Measurements from ENCODE around the gene PPP1R9B. TPM values are rescaled to one million over a fixed set of nuclear protein-coding genes. Genes with fewer than 3 reads are reported as not detected.

The PPP1R9B gene
- total and polyA plus RNA-seq, 2 experiments from 2014 or later, result 5.1 to 26.2 TPM

DNA sequence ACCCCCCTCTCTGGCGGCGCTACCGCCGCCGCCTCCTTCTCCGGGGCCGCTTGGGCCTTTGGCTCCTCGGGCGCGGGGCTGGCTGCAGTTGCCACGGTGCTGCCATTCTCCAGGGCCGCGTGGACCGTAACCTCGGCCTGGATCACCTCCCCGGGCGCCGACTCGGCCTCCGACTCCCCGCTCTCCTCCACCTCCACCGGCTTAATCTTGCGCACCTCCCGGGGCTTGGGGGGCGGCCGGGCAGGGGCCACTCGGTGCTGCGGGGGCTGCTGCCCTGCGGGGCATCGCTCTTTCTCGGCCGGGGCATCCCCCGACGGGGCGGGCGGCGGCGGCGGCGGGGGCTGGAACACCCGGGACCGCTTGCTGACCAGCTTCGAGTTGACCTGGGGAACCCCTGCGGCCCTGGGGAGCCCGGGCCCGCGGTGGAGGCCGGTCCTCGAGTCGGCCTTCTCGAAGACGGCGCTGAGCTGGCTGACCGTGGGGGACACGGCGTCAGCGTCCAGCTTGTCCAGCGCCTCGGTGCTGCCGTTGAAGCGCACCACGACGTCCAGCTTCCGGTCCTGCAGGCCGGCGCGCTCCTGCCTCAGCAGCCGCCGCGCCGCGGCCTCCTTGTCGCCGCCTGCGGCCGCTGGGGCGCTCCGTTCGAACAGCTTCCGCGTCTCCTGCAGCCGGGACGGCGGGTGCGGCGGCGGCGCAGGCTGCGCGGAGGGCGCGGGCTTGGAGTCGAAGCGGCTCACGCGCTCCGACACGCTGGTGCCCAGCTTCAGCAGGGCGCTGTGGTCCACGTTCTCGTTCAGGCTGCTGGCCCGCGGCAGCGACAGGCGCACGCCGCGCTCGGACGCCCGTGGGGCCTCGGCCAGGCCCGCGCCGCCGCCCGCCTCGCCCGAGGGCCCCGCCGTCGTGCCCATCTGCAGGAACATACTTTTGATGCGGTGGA is 792 bp downstream of the PPP1R9B start:
- no peaks in the 10 kb centered on the region for H3K9me2 ChIP-seq (replicated peaks; ENCODE audit: insufficient read depth)
- H3K36me3 ChIP-seq (replicated peaks; ENCODE audit: insufficient read depth, low read depth), result no peaks in the 10 kb centered on the region
- no peaks in the 10 kb centered on the region for H3K27me3 ChIP-seq
- H2AFZ ChIP-seq, result no peak overlapping the region
- under 1% methylated on average over 101 of the region's 123 CpGs for WGBS (ENCODE audit: low lambda C conversion rate, missing lambda C conversion rate)
- peaks cover 51% of the 10 kb centered on the region for H3K79me2 ChIP-seq
- DNase-seq (ENCODE audit: low spot score), result peak; percentile 86
- TF ChIP-seq, protein P1, sequence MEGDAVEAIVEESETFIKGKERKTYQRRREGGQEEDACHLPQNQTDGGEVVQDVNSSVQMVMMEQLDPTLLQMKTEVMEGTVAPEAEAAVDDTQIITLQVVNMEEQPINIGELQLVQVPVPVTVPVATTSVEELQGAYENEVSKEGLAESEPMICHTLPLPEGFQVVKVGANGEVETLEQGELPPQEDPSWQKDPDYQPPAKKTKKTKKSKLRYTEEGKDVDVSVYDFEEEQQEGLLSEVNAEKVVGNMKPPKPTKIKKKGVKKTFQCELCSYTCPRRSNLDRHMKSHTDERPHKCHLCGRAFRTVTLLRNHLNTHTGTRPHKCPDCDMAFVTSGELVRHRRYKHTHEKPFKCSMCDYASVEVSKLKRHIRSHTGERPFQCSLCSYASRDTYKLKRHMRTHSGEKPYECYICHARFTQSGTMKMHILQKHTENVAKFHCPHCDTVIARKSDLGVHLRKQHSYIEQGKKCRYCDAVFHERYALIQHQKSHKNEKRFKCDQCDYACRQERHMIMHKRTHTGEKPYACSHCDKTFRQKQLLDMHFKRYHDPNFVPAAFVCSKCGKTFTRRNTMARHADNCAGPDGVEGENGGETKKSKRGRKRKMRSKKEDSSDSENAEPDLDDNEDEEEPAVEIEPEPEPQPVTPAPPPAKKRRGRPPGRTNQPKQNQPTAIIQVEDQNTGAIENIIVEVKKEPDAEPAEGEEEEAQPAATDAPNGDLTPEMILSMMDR (IDR thresholded peaks at IDR 0.05; ENCODE audit: poor library complexity), result peak; percentile 2
- TF ChIP-seq EZH2phosphoT487 (IDR thresholded peaks at IDR 0.05; ENCODE audit: low read depth, severe bottlenecking, unreplicated experiment) (no peak), EZH2 (IDR thresholded peaks at IDR 0.05; ENCODE audit: borderline replicate concordance) (no peak)
- peak overlapping the region; percentile 98 for H3K4me2 ChIP-seq
- H4K20me1 ChIP-seq (ENCODE audit: insufficient read depth, poor library complexity, severe bottlenecking), result peaks cover 39% of the 10 kb centered on the region
- no peaks in the 10 kb centered on the region for H3K9me3 ChIP-seq (ENCODE audit: low read depth)
- peak overlapping the region; percentile 82 for H3K27ac ChIP-seq
- H3K4me1 ChIP-seq (ENCODE audit: insufficient read depth), result peaks cover 35% of the 10 kb centered on the region
- H3K4me3 ChIP-seq, result peak overlapping the region; percentile 98

DNA sequence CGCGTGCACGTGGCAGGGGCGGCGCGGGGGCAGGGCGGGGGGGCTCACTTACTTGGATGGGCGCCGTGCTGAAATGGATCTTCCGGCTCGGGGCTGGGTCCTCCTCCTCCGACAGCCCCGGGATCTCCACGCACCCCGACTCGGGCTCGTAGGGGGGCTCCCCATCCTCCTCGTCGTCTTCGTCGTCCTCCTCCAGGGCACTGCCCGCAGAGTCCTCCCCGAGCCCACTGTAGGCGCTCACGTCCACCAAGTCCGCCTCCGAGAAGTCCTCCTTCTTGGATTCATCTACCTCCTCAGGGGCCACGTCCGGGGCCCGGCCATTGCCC is 1.4 kb downstream of the PPP1R9B start:
- 7% methylated on average over 13 of the region's 30 CpGs for WGBS (ENCODE audit: low lambda C conversion rate, missing lambda C conversion rate)
- H3K79me2 ChIP-seq, result peaks cover 51% of the 10 kb centered on the region
- no peak for DNase-seq (ENCODE audit: low spot score)
- H4K20me1 ChIP-seq (ENCODE audit: insufficient read depth, poor library complexity, severe bottlenecking), result peaks cover 39% of the 10 kb centered on the region
- no peaks in the 10 kb centered on the region for H3K9me2 ChIP-seq (replicated peaks; ENCODE audit: insufficient read depth)
- peaks cover 35% of the 10 kb centered on the region for H3K4me1 ChIP-seq (ENCODE audit: insufficient read depth)
- H3K27ac ChIP-seq, result peak overlapping the region; percentile 56
- H3K4me3 ChIP-seq, result peak overlapping the region; percentile 98
- peak overlapping the region; percentile 98 for H3K4me2 ChIP-seq
- no peak for TF ChIP-seq EZH2phosphoT487 (IDR thresholded peaks at IDR 0.05; ENCODE audit: low read depth, severe bottlenecking, unreplicated experiment)
- no peak for TF ChIP-seq EZH2 (IDR thresholded peaks at IDR 0.05; ENCODE audit: borderline replicate concordance)
- TF ChIP-seq, protein P1 (IDR thresholded peaks at IDR 0.05; ENCODE audit: poor library complexity), result no peak
- H2AFZ ChIP-seq, result no peak overlapping the region
- no peaks in the 10 kb centered on the region for H3K36me3 ChIP-seq (replicated peaks; ENCODE audit: insufficient read depth, low read depth)
- H3K27me3 ChIP-seq, result no peaks in the 10 kb centered on the region
- no peaks in the 10 kb centered on the region for H3K9me3 ChIP-seq (ENCODE audit: low read depth)

DNA sequence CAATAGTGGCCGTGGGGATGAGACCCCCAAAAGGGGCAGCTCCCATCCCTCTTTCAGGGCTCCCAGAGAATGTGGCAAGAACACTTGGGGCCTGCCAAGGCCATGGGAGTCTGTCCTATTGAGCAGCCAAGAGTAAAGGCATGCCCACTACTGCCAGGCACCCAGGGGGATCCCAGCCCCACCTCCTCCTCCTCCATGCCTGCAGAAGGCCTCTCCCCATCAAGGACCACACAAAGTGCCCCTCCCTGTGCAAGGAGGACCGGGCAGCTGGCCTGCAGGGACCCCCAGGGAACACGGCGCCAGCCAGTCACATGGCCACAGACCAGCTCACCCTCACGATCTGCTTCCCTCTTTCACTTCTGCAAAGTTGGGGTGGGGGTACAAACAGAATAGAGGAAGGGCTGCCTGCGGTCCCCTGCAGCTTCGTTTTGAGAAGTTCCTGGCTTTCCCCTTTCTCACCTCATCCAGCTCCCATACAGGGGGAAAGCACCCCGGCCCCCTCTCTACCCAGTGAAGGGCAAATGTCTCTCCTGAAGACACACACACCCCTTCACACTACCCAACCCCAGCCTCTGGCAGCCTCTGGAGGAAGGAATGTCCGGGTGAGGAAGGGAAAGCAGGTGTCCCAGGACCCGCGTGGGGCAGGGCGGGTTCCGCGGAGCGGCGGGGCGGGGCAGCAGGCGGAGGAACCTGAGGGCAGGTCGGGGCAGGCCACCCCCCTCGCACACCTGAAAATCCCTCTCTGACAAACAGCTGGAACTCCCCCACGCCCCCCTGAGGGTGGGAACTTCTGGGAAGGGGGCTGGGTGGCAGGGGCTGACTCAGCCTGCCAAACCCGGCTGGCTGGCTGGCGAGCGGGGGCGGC is 2.0 kb downstream of the PPP1R9B start:
- DNase-seq (ENCODE audit: low spot score), result peak; percentile 72
- H3K4me1 ChIP-seq (ENCODE audit: insufficient read depth), result peaks cover 35% of the 10 kb centered on the region
- H3K4me2 ChIP-seq, result peak overlapping the region; percentile 98
- no peaks in the 10 kb centered on the region for H3K9me3 ChIP-seq (ENCODE audit: low read depth)
- H2AFZ ChIP-seq, result no peak overlapping the region
- no peaks in the 10 kb centered on the region for H3K27me3 ChIP-seq
- TF ChIP-seq, protein P1 (IDR thresholded peaks at IDR 0.05; ENCODE audit: poor library complexity), result peak; percentile 31
- TF ChIP-seq EZH2phosphoT487 (IDR thresholded peaks at IDR 0.05; ENCODE audit: low read depth, severe bottlenecking, unreplicated experiment), result no peak
- H4K20me1 ChIP-seq (ENCODE audit: insufficient read depth, poor library complexity, severe bottlenecking), result peaks cover 39% of the 10 kb centered on the region
- WGBS (ENCODE audit: low lambda C conversion rate, missing lambda C conversion rate), result 13% methylated on average over 14 of the region's 25 CpGs
- no peaks in the 10 kb centered on the region for H3K36me3 ChIP-seq (replicated peaks; ENCODE audit: insufficient read depth, low read depth)
- no peaks in the 10 kb centered on the region for H3K9me2 ChIP-seq (replicated peaks; ENCODE audit: insufficient read depth)
- H3K4me3 ChIP-seq, result peak overlapping the region; percentile 98
- H3K79me2 ChIP-seq, result peaks cover 51% of the 10 kb centered on the region
- peak overlapping the region; percentile 56 for H3K27ac ChIP-seq

Data from hepatocyte (in vitro differentiated cells).